Activated effector memory CD4-positive, alpha-beta T cell treated with Interleukin-2 at 50 U/mL for 16 hours (primary cell): ENCODE results near the gene AP1M2.

Experiments used
- DNase-seq: peaks from one replicate; pipeline ENCODE4 v3.0.0-alpha.2; 2020

AP1M2 gene

GRCh38 chr19:10587022-10587838 lies at the start of gene AP1M2:
Gene AP1M2 (minus strand): TSS chr19:10587312. CDS start chr19:10587231, 81 bp downstream.
- DNase-seq = no peak

GRCh38 chr19:10636304-10636972 lies 49.3 kb upstream of the AP1M2 start:
- no peak for DNase-seq

- DNase-seq = no peak
Observed at GRCh38 chr19:10634963-10635362, 47.9 kb upstream of the AP1M2 start.

- no peak for DNase-seq
Observed at GRCh38 chr19:10634430-10634829, 47.3 kb upstream of the AP1M2 start.

GRCh38 chr19:10631874-10632273 lies 44.8 kb upstream of the AP1M2 start:
- DNase-seq = no peak

- no peak for DNase-seq
Observed at GRCh38 chr19:10625762-10626138, 38.6 kb upstream of the AP1M2 start.

GRCh38 chr19:10625003-10625761 lies 38.1 kb upstream of the AP1M2 start, which contains the start of gene SLC44A2:
Gene SLC44A2 (plus strand): TSS chr19:10625553. CDS start chr19:10625634, 81 bp downstream.
- no peak for DNase-seq

GRCh38 chr19:10624585-10624984 lies 37.5 kb upstream of the AP1M2 start:
- peak; percentile 33 for DNase-seq

- no peak for DNase-seq
Observed at GRCh38 chr19:10621966-10622365, 34.9 kb upstream of the AP1M2 start.

- no peak for DNase-seq
Observed at GRCh38 chr19:10620786-10621185, 33.7 kb upstream of the AP1M2 start.

GRCh38 chr19:10618846-10619245 lies 31.7 kb upstream of the AP1M2 start:
- DNase-seq = no peak

GRCh38 chr19:10617409-10618121 lies 30.5 kb upstream of the AP1M2 start:
- no peak for DNase-seq

- DNase-seq = no peak
Observed at GRCh38 chr19:10615429-10616023, 28.4 kb upstream of the AP1M2 start.

GRCh38 chr19:10612499-10613119 lies 25.5 kb upstream of the AP1M2 start:
- DNase-seq = no peak

GRCh38 chr19:10611907-10612306 lies 24.8 kb upstream of the AP1M2 start:
- DNase-seq = no peak

- peak; percentile 5 for DNase-seq
Observed at GRCh38 chr19:10604460-10604980, 17.4 kb upstream of the AP1M2 start.

GRCh38 chr19:10603873-10604459 lies 16.9 kb upstream of the AP1M2 start:
- peak; percentile 13 for DNase-seq

- peak; percentile 79 for DNase-seq
Observed at GRCh38 chr19:10603084-10603872, 16.2 kb upstream of the AP1M2 start.

- DNase-seq = peak; percentile 79
Observed at GRCh38 chr19:10602330-10603083, 15.4 kb upstream of the AP1M2 start.

- DNase-seq = no peak
Observed at GRCh38 chr19:10601999-10602329, 14.9 kb upstream of the AP1M2 start.
